ENCODE results near the gene LONP2. TPM values are rescaled to one million over a fixed set of nuclear protein-coding genes. Genes with fewer than 3 reads are reported as not detected.
A peak's percentile ranks its signal among the peaks of the same experiment; 100 is the strongest.

The LONP2 gene
- polyA plus RNA-seq, 3 donors, result 21.5 to 35.6 (median 26.0) TPM

DNA sequence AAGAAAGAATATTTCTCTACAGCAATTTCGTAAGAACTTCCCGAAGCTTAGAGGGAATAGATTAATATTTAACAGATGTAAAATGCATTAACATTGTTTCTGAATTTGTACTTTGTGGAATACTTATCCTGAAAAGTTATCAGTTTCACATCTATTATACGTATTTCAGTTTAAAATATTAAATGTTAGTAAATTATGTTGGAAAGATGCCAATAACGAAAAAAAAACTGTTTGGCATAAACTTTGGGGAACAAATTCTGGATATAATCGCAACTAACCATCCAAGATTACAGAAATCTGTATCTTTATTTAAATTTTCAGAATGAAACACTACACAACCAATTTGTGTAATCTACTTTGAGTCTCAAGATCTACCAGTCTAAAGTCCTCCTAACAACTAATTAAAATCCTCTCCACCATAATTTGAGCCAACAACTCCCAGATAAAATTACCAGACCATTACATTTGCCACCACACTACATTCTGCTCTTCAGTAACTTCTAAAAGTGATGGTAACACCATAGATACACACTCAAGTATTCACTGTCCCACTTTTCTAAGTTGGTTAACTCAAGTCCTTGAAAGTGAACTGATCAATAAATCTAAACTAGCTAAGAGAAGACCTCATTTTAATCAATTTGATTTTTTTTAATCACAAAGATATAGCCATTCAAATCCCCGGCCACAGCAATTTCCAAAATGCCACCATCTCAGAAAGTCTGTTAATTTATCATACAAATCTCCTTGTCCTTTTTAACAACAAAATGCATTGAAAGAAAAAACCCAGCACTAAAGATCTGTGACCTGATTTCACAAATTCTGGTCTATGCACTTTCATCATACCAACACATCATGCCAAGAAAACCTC lies 139.1 kb downstream of the LONP2 start:
- DNase-seq, result no peak
- H3K9ac ChIP-seq (ENCODE audit: insufficient read depth, low read length, poor library complexity, severe bottlenecking), result peak overlapping the region; percentile 99
- no peak overlapping the region for H2AFZ ChIP-seq (ENCODE audit: insufficient read depth, low read depth, low read length, poor library complexity, severe bottlenecking)
- H3K4me3 ChIP-seq (replicated peaks in 1 of 3; ENCODE audit: low read depth in 2 of 3, low read length in 3 of 3), result peak overlapping the region; percentile 64 to 98 (median 81)
- Mint-ChIP-seq H3K27ac (peak overlapping the region; percentile 42 to 97 (median 81)), H3K9me3 (no peaks in the 10 kb centered on the region), H3K4me1 (peaks cover 57% of the 10 kb centered on the region), H3K36me3 (no peaks in the 10 kb centered on the region), H3K27me3 (ENCODE audit: low read depth in 3 of 3) (no peaks in the 10 kb centered on the region), H3K4me3 (peak overlapping the region; percentile 90 to 92)
- 70% methylated on average over 1 of the region's 6 CpGs for WGBS (ENCODE audit: insufficient coverage)
- H3K4me2 ChIP-seq (replicated peaks; ENCODE audit: extremely low read depth, low read length, poor library complexity, severe bottlenecking), result peak overlapping the region; percentile 88
- TF ChIP-seq, protein P1, sequence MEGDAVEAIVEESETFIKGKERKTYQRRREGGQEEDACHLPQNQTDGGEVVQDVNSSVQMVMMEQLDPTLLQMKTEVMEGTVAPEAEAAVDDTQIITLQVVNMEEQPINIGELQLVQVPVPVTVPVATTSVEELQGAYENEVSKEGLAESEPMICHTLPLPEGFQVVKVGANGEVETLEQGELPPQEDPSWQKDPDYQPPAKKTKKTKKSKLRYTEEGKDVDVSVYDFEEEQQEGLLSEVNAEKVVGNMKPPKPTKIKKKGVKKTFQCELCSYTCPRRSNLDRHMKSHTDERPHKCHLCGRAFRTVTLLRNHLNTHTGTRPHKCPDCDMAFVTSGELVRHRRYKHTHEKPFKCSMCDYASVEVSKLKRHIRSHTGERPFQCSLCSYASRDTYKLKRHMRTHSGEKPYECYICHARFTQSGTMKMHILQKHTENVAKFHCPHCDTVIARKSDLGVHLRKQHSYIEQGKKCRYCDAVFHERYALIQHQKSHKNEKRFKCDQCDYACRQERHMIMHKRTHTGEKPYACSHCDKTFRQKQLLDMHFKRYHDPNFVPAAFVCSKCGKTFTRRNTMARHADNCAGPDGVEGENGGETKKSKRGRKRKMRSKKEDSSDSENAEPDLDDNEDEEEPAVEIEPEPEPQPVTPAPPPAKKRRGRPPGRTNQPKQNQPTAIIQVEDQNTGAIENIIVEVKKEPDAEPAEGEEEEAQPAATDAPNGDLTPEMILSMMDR (IDR thresholded peaks at IDR 0.05), result no peak
- no peaks in the 10 kb centered on the region for H3K9me3 ChIP-seq (replicated peaks in 1 of 2; ENCODE audit: control insufficient read depth in 1 of 2, insufficient read depth in 1 of 2, low read length in 2 of 2)
- peaks cover 52 to 74% of the 10 kb centered on the region in 2 donors for H3K4me1 ChIP-seq (ENCODE audit: control insufficient read depth in 1 of 2, insufficient read depth in 2 of 2, low read length in 2 of 2)
- intact Hi-C loops (cut with micrococcal nuclease), result loop anchor here in 1 of 2 donors (2.0 to 10.0 kb wide), 2 partner anchors 16 to 242 kb away; no protein-coding TSS in a partner anchor
- H3K27me3 ChIP-seq (ENCODE audit: control insufficient read depth in 2 of 2, insufficient read depth in 2 of 2, low read length in 2 of 2), result no peaks in the 10 kb centered on the region
- H3K36me3 ChIP-seq (replicated peaks in 1 of 2; ENCODE audit: control insufficient read depth in 1 of 2, insufficient read depth in 2 of 2, low read length in 2 of 2), result no peaks in the 10 kb centered on the region
- H3K27ac ChIP-seq (ENCODE audit: low read depth in 1 of 2, low read length in 2 of 2), result peak overlapping the region in 1 of 2 donors; percentile 87
- H3K79me2 ChIP-seq (ENCODE audit: insufficient read depth, low read length), result peaks cover 63% of the 10 kb centered on the region
- peaks cover 62% of the 10 kb centered on the region for H4K20me1 ChIP-seq (ENCODE audit: insufficient read depth, low read length)

DNA sequence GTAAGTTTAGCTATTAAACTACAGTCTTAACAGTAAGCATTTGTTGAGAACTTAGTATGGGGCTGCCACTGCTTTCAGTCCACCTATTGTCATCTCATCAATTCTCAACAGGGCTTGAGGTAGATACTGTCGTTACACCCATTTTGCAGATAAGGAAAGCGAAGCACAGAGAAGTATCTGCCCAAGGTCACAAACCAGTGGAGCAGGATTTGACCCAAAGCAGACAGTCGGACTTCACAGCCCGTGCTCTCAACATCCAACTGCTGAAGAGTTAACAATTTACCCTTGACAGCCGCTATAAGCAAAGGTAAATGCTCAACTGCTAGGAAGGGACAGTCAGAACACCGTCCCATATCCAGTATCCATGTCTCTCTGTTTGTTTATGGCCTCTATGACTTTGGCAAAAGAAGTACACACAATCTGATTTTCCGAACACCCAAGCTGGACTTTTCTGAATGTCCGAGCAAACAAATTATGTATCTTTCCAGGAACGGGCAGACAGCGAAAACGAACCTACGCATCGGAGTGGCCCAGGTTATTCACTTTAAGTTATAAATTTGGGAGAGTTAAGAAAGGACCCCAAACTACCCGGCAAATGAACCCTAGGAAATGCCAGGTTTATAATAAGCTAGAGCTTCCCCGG lies 139.9 kb downstream of the LONP2 start:
- peak overlapping the region; percentile 99 for H3K9ac ChIP-seq (ENCODE audit: insufficient read depth, low read length, poor library complexity, severe bottlenecking)
- H3K27ac Mint-ChIP-seq, result peak overlapping the region; percentile 78 to 97 (median 91)
- peak overlapping the region; percentile 64 to 98 (median 81) for H3K4me3 ChIP-seq (replicated peaks in 1 of 3; ENCODE audit: low read depth in 2 of 3, low read length in 3 of 3)
- peaks cover 56% of the 10 kb centered on the region for H3K79me2 ChIP-seq (ENCODE audit: insufficient read depth, low read length)
- TF ChIP-seq, protein P1 (IDR thresholded peaks at IDR 0.05), result no peak
- H3K27me3 ChIP-seq (ENCODE audit: control insufficient read depth in 2 of 2, insufficient read depth in 2 of 2, low read length in 2 of 2), result no peaks in the 10 kb centered on the region
- peak overlapping the region; percentile 77 to 87 for H3K27ac ChIP-seq (ENCODE audit: low read depth in 1 of 2, low read length in 2 of 2)
- H3K4me3 Mint-ChIP-seq, result peak overlapping the region; percentile 90 to 92
- 14% methylated on average over 9 of the region's 15 CpGs for WGBS (ENCODE audit: insufficient coverage)
- H3K4me1 Mint-ChIP-seq, result peaks cover 57% of the 10 kb centered on the region
- no peaks in the 10 kb centered on the region for H3K36me3 Mint-ChIP-seq
- H3K4me2 ChIP-seq (replicated peaks; ENCODE audit: extremely low read depth, low read length, poor library complexity, severe bottlenecking), result peak overlapping the region; percentile 88
- H3K4me1 ChIP-seq (ENCODE audit: control insufficient read depth in 1 of 2, insufficient read depth in 2 of 2, low read length in 2 of 2), result peaks cover 52 to 74% of the 10 kb centered on the region in 2 donors
- H3K27me3 Mint-ChIP-seq (ENCODE audit: low read depth in 3 of 3), result no peaks in the 10 kb centered on the region
- peak overlapping the region; percentile 62 for H2AFZ ChIP-seq (ENCODE audit: insufficient read depth, low read depth, low read length, poor library complexity, severe bottlenecking)
- intact Hi-C loops (cut with micrococcal nuclease), result loop anchor here in 1 of 2 donors (2.0 to 10.0 kb wide), 2 partner anchors 17 to 241 kb away; no protein-coding TSS in a partner anchor
- H4K20me1 ChIP-seq (ENCODE audit: insufficient read depth, low read length), result peaks cover 54% of the 10 kb centered on the region
- no peaks in the 10 kb centered on the region for H3K9me3 ChIP-seq (replicated peaks in 1 of 2; ENCODE audit: control insufficient read depth in 1 of 2, insufficient read depth in 1 of 2, low read length in 2 of 2)
- H3K36me3 ChIP-seq (replicated peaks in 1 of 2; ENCODE audit: control insufficient read depth in 1 of 2, insufficient read depth in 2 of 2, low read length in 2 of 2), result no peaks in the 10 kb centered on the region
- DNase-seq, result peak in 1 of 3 donors; percentile 20
- H3K9me3 Mint-ChIP-seq, result no peaks in the 10 kb centered on the region
